GM21528 (cell line): ENCODE data around the gene NUDT16L1.
"Not testable (repeated sequence)": the region's sequence is repeated elsewhere in the genome, so short reads cannot be mapped to it uniquely, and the experiment has no call there.

Experiments
- ATAC-seq: cut with Tn5 transposase; IDR thresholded peaks from one replicate; pipeline ENCODE4 v1.9.1; 2021; ENCODE audit warnings: mild to moderate bottlenecking, moderate library complexity; ENCODE audit not compliant: unreplicated experiment, low FRiP score

Gene NUDT16L1

GRCh38 chr16:4706871-4707270 is 13.5 kb downstream of the NUDT16L1 start:
- ATAC-seq: no peak

- no peak for ATAC-seq
Observed at GRCh38 chr16:4709481-4709880, 16.1 kb downstream of the NUDT16L1 start.

- ATAC-seq: no peak
Observed at GRCh38 chr16:4713663-4714501, 20.5 kb downstream of the NUDT16L1 start.

GRCh38 chr16:4714996-4715395 is 21.6 kb downstream of the NUDT16L1 start:
- ATAC-seq: no peak

GRCh38 chr16:4718466-4718865 is 25.1 kb downstream of the NUDT16L1 start:
- no peak for ATAC-seq

- no peak for ATAC-seq
Observed at GRCh38 chr16:4723071-4723767, 29.9 kb downstream of the NUDT16L1 start.

GRCh38 chr16:4724661-4725270 is 31.4 kb downstream of the NUDT16L1 start:
- ATAC-seq: no peak

- no peak for ATAC-seq
Observed at GRCh38 chr16:4726616-4727015, 33.3 kb downstream of the NUDT16L1 start.

GRCh38 chr16:4728676-4729075 is 35.3 kb downstream of the NUDT16L1 start:
- no peak for ATAC-seq

GRCh38 chr16:4729876-4730275 is 36.5 kb downstream of the NUDT16L1 start:
- ATAC-seq: no peak

- no peak for ATAC-seq
Observed at GRCh38 chr16:4733211-4733742, 39.9 kb downstream of the NUDT16L1 start.

- ATAC-seq: peak; percentile 7
Observed at GRCh38 chr16:4733747-4734062, 40.3 kb downstream of the NUDT16L1 start.

- peak; percentile 80 for ATAC-seq
Observed at GRCh38 chr16:4734063-4734729, 40.8 kb downstream of the NUDT16L1 start, which contains the start of the genes ANKS3 and DNAAF8. Gene ANKS3 (minus strand): TSS chr16:4734271. CDS start chr16:4730149, 4,122 bp downstream. Gene DNAAF8 (plus strand): TSS chr16:4734537. CDS start chr16:4736515, 1,978 bp downstream.

GRCh38 chr16:4734730-4735535 is 41.6 kb downstream of the NUDT16L1 start:
- peak; percentile 66 for ATAC-seq

- no peak for ATAC-seq
Observed at GRCh38 chr16:4736546-4736945, 43.2 kb downstream of the NUDT16L1 start.

- ATAC-seq: no peak
Observed at GRCh38 chr16:4737545-4737944, 44.2 kb downstream of the NUDT16L1 start.

GRCh38 chr16:4738370-4738769 is 45.0 kb downstream of the NUDT16L1 start:
- not testable (repeated sequence) for ATAC-seq

GRCh38 chr16:4743226-4743878 is 50.0 kb downstream of the NUDT16L1 start:
- no peak for ATAC-seq
